Thyroid gland (tissue), 4 donors: ENCODE results near the gene ABCA13. TPM values are rescaled to one million over a fixed set of nuclear protein-coding genes. Genes with fewer than 3 reads are reported as not detected.
A peak's percentile ranks its signal among the peaks of the same experiment; 100 is the strongest.

Experiments used
- DNase-seq, 2 donors: peaks; one replicate each; pipeline ENCODE4 v3.0.0-alpha.2; 2019
- H3K27ac ChIP-seq, 3 donors: fragments of 200-600 bp; sonication (generic); 1 replicate in 2 of 3; 2 replicates in 1 of 3; pipeline ENCODE4 v1.5.1; 2016 to 2019; ENCODE audit warnings: mild to moderate bottlenecking in 1 of 3, moderate library complexity in 1 of 3
- H3K27me3 ChIP-seq: fragments of 200-600 bp; sonication (generic); one replicate; pipeline ENCODE4 v1.5.1; 2019
- H3K36me3 ChIP-seq, 2 donors: fragments of 200-600 bp; sonication (generic); one replicate each; pipeline ENCODE4 v1.5.1; 2016 to 2019
- H3K4me1 ChIP-seq, 2 donors: fragments of 200-600 bp; sonication (generic); one replicate each; pipeline ENCODE4 v1.5.1; 2017 to 2019
- H3K4me3 ChIP-seq, 3 donors: fragments of 200-600 bp; sonication (generic); replicated peaks in 1 of 3; 1 replicate in 2 of 3; 2 replicates in 1 of 3; pipeline ENCODE4 v1.5.1; 2016; ENCODE audit warnings: mild to moderate bottlenecking in 1 of 3
- H3K9me3 ChIP-seq: fragments of 200-600 bp; sonication (generic); one replicate; pipeline ENCODE4 v1.5.1; 2017
- POLR2A ChIP-seq, 2 donors: fragments of 450-650 bp; IDR thresholded peaks; one replicate each; pipeline ENCODE4 v1.6.1; 2017; ENCODE audit warnings: antibody characterized with exemption in 2 of 2, mild to moderate bottlenecking in 2 of 2, moderate library complexity in 1 of 2
- WGBS, 2 donors: methylation state at CpG; one replicate each; pipeline ENCODE4 v1.1.5; 2017; 5-methylcytosine and 5-hydroxymethylcytosine counted together
- intact Hi-C: fragments of 100-400 bp; cut with DNase I; formaldehyde crosslinking; loops from one replicate; pipeline ENCODE4 v1.15.1; 2023
- total RNA-seq, 4 donors: library from RNA; depleted of rRNA; stranded (reverse); fragments of >200 nt; gene quantifications; one replicate each; pipeline ENCODE4 v1.2.3, GENCODE V29; 2016
- TF ChIP-seq, protein P1 (sequence below), 6 experiments: fragments of 200-600 bp in 3 of 6; fragments of 450-650 bp in 3 of 6; sonication (generic) in 3 of 6; IDR thresholded peaks; one replicate each; pipeline ENCODE4 v1.5.1; 2016 to 2019; ENCODE audit warnings: antibody characterized with exemption in 6 of 6, mild to moderate bottlenecking in 2 of 6, inconsistent platforms in 1 of 6, moderate library complexity in 1 of 6

Gene ABCA13
- total RNA-seq, 4 donors from 2014 or later: 7.6 to 13.3 (median 11.7) TPM

DNA sequence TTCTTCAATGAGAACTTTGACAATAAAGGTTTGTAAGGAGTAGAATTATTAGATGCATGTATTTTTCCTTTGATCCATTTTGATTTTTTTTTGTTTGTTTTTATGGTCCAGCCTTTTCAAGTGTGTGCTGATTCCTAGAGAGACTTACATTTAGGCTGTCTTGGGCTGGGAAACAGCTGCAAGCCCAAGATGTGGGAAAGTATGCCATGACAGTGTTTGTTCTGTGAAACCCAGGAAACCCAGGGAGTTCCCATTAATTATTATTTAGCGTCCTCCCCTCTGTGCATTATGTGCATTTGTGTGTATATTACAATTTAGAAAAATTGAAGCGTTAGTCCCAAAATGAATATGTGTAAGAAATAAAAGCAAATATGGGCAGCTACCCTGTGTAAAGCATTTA, 216.7 kb downstream of the ABCA13 start:
- no peaks in the 10 kb centered on the region for H3K27me3 ChIP-seq
- H3K27ac ChIP-seq: no peak overlapping the region
- no peak for DNase-seq
- no peak for TF ChIP-seq POLR2A (IDR thresholded peaks at IDR 0.05)
- TF ChIP-seq, protein P1, sequence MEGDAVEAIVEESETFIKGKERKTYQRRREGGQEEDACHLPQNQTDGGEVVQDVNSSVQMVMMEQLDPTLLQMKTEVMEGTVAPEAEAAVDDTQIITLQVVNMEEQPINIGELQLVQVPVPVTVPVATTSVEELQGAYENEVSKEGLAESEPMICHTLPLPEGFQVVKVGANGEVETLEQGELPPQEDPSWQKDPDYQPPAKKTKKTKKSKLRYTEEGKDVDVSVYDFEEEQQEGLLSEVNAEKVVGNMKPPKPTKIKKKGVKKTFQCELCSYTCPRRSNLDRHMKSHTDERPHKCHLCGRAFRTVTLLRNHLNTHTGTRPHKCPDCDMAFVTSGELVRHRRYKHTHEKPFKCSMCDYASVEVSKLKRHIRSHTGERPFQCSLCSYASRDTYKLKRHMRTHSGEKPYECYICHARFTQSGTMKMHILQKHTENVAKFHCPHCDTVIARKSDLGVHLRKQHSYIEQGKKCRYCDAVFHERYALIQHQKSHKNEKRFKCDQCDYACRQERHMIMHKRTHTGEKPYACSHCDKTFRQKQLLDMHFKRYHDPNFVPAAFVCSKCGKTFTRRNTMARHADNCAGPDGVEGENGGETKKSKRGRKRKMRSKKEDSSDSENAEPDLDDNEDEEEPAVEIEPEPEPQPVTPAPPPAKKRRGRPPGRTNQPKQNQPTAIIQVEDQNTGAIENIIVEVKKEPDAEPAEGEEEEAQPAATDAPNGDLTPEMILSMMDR (IDR thresholded peaks at IDR 0.05): no peak
- intact Hi-C loops: no loop called here
- 83 to 89% methylated on average over 2 of the region's 2 CpGs for WGBS, 2 donors
- no peak overlapping the region for H3K4me3 ChIP-seq
- peaks cover 0 to 14% of the 10 kb centered on the region in 2 donors for H3K4me1 ChIP-seq
- H3K36me3 ChIP-seq: no peaks in the 10 kb centered on the region
- H3K9me3 ChIP-seq: no peaks in the 10 kb centered on the region

DNA sequence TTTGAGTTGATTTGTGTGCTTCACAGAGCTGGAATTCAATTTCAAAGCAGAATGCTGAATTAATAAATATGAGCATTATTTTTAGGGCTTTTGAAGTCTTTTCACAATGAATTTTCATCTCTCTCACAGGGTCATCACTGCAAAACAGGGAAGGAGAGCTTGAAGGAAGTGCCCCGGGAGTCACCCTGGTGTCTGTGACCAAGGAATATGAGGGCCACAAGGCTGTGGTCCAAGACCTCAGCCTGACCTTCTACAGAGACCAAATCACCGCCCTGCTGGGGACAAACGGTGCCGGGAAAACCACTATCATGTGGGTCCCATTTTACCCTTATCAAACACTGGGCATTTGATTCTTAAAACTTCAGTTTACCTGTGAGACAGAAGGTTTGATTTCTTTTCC, 217.7 kb downstream of the ABCA13 start:
- Histone ChIP-seq H3K27ac (no peak overlapping the region), H3K4me3 (no peak overlapping the region), H3K27me3 (no peaks in the 10 kb centered on the region), H3K4me1 (peaks cover 0 to 14% of the 10 kb centered on the region in 2 donors), H3K9me3 (no peaks in the 10 kb centered on the region), H3K36me3 (no peaks in the 10 kb centered on the region)
- no peak for TF ChIP-seq POLR2A (IDR thresholded peaks at IDR 0.05)
- TF ChIP-seq, protein P1 (IDR thresholded peaks at IDR 0.05): no peak
- WGBS, 2 donors: 80 to 95% methylated on average over 4 of the region's 4 CpGs
- intact Hi-C loops: no loop called here
- DNase-seq: no peak

DNA sequence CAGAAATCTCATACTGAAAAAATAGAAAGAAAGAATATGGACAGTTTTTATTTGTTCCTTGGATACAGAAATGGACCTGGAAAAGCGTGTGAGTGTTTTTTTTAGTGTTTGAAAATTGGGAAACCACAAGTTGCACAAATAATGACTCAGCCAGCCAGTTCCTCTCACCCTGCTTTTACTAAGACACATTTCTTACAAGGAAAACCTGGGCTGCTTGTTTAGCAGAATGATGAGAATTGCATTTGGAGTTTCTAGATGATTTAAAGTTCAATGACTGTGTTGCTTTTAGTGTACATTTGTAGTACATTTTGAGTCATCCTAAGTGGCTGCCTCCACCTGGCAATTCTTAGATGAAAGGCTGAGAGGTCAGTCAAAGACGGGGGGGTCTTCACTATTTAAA, 218.7 kb downstream of the ABCA13 start:
- Histone ChIP-seq H3K36me3 (no peaks in the 10 kb centered on the region), H3K4me3 (no peak overlapping the region), H3K9me3 (no peaks in the 10 kb centered on the region), H3K27ac (no peak overlapping the region), H3K4me1 (peaks cover 0 to 14% of the 10 kb centered on the region in 2 donors), H3K27me3 (no peaks in the 10 kb centered on the region)
- DNase-seq: no peak
- intact Hi-C loops: no loop called here
- TF ChIP-seq POLR2A (IDR thresholded peaks at IDR 0.05): no peak
- TF ChIP-seq, protein P1 (IDR thresholded peaks at IDR 0.05): no peak
- WGBS, 2 donors: 16% methylated on average over 2 of the region's 2 CpGs

DNA sequence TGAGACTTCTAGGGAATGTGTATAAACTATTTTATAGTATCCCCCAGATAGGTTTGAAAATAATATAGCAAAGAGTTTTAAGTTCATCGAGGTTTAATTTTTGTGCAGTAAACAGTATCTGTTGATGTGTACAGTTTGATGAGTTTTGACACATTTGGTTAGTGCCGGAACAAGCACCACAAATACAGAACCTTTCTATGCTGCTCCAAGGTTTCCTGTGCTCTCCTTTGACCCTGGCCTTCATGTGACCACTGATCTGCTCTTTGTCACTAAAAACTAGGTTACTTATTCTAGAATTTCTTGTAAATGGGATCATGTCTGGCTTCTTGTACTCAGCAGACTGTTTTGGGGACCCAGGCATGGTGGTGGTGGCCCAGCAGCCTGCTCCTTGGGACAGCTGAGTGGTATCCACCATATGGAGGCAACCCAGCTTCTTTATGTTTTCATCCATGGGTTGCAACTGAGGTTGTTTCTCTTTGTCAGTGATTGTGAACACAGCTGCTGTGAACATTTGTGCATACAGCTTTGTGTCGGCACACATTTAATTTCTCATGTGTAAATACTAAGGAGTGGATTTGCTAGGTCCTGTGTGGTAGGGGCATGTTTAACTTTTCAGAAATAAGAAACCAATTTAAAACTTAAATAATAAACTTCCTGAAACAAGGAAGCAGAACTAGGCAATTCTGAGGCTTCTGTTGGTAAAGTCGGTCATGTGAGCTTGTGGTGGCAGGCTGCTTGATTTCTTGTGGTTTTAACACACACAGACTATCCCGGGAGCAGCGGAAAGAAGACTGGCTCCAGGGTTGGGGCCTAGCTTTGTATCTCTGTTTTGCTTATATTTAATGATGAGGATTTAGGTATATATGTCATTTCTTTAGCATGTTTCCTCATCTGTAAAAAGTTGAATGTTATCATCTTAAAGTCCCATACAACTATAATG, 219.4 kb downstream of the ABCA13 start:
- 59 to 65% methylated on average over 6 of the region's 6 CpGs for WGBS, 2 donors
- Histone ChIP-seq H3K4me1 (peaks cover 0 to 14% of the 10 kb centered on the region in 2 donors), H3K27ac (no peak overlapping the region), H3K27me3 (no peaks in the 10 kb centered on the region), H3K4me3 (no peak overlapping the region), H3K36me3 (no peaks in the 10 kb centered on the region), H3K9me3 (no peaks in the 10 kb centered on the region)
- intact Hi-C loops: no loop called here
- peak; percentile 16 to 24 for DNase-seq
- no peak for TF ChIP-seq POLR2A (IDR thresholded peaks at IDR 0.05)
- TF ChIP-seq, protein P1 (IDR thresholded peaks at IDR 0.05): no peak

DNA sequence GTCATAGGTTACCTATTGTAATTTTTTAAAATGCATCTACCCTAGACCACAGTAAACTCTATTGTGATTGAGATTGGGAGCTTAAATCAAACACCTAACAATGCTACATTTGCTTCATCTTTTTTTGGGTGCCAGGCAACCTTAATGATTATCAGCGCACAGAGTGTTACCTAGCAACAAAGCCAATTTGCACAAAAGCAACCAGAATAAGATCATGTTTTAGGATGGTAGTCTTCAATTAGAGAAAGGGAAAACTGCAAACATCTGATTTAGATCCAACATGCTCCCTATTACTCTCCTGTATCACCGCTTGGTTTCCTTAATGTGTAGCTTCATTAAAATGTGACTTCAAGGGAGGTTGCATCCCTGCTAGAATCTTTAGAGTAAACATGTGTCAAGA, 226.9 kb downstream of the ABCA13 start:
- H3K36me3 ChIP-seq: no peaks in the 10 kb centered on the region
- H3K4me1 ChIP-seq: no peaks in the 10 kb centered on the region
- no peak overlapping the region for H3K27ac ChIP-seq
- DNase-seq: no peak
- TF ChIP-seq, protein P1 (IDR thresholded peaks at IDR 0.05): no peak
- no peak for TF ChIP-seq POLR2A (IDR thresholded peaks at IDR 0.05)
- no peaks in the 10 kb centered on the region for H3K9me3 ChIP-seq
- H3K27me3 ChIP-seq: no peaks in the 10 kb centered on the region
- intact Hi-C loops: no loop called here
- 96 to 99% methylated on average over 2 of the region's 2 CpGs for WGBS, 2 donors
- H3K4me3 ChIP-seq: no peak overlapping the region
